Measurements from ENCODE around the gene GJD4.

- no peak for TF ChIP-seq EZH2 (IDR thresholded peaks at IDR 0.05; ENCODE audit: borderline replicate concordance, low read depth, low read length, severe bottlenecking)
- TF ChIP-seq POLR2A (IDR thresholded peaks at IDR 0.05; ENCODE audit: low read depth, low read length): no peak
- no peak for TF ChIP-seq MYC (IDR thresholded peaks at IDR 0.05; ENCODE audit: low read depth, low read length)
- TF ChIP-seq CTCF (IDR thresholded peaks at IDR 0.05; ENCODE audit: extremely low read depth in 1 of 2, insufficient read depth in 1 of 2, low read depth in 1 of 2, low read length in 2 of 2): peak; percentile 27 to 46
- TF ChIP-seq POLR2AphosphoS5 (IDR thresholded peaks at IDR 0.05; ENCODE audit: insufficient read depth, low read depth, low read length): no peak
- TF ChIP-seq GATA2 (IDR thresholded peaks at IDR 0.05; ENCODE audit: insufficient read depth, insufficient read length, low read depth, low read length): no peak
Measured at GRCh38 chr10:35640474-35640873, 35.3 kb downstream of the GJD4 start.
